ENCODE results near the gene FBP2.

The FBP2 gene
- long read RNA-seq: 0 reads

GRCh38 chr9:94593459-94594345 lies at the start of gene FBP2:
Gene FBP2, minus strand, starts transcription at chr9:94593824. Its CDS starts 98 bp downstream, at chr9:94593726.
- DNase-seq (ENCODE audit: low read depth in 1 of 2, low spot score in 1 of 2): no peak
- TF ChIP-seq POLR2AphosphoS5 (IDR thresholded peaks at IDR 0.05; ENCODE audit: low read depth) (no peak), CTCF (IDR thresholded peaks at IDR 0.05; ENCODE audit: insufficient read depth, low read length) (no peak), REST (IDR thresholded peaks at IDR 0.05; ENCODE audit: insufficient replicate concordance, low read depth) (no peak), GABPA (IDR thresholded peaks at IDR 0.05; ENCODE audit: low read depth) (no peak), SPI1 (IDR thresholded peaks at IDR 0.05; ENCODE audit: borderline replicate concordance, low read depth) (no peak)
- Histone ChIP-seq H3K27ac (replicated peaks) (no peak within 1 kb of the TSS), H3K27me3 (ENCODE audit: insufficient read depth, poor library complexity, severe bottlenecking) (no peaks in the 10 kb centered on the region), H3K4me3 (replicated peaks; ENCODE audit: insufficient read depth, low read length) (no peak within 1 kb of the TSS)

GRCh38 chr9:94643176-94643575 lies 49.6 kb upstream of the FBP2 start:
- Histone ChIP-seq H3K27me3 (ENCODE audit: insufficient read depth, poor library complexity, severe bottlenecking) (no peaks in the 10 kb centered on the region), H3K4me3 (replicated peaks; ENCODE audit: insufficient read depth, low read length) (no peak overlapping the region), H3K27ac (replicated peaks) (no peak overlapping the region)
- peak in 1 of 2 experiments; percentile 66 for DNase-seq (ENCODE audit: low read depth in 1 of 2, low spot score in 1 of 2)
- TF ChIP-seq SPI1 (IDR thresholded peaks at IDR 0.05; ENCODE audit: borderline replicate concordance, low read depth) (no peak), REST (IDR thresholded peaks at IDR 0.05; ENCODE audit: insufficient replicate concordance, low read depth) (no peak), GABPA (IDR thresholded peaks at IDR 0.05; ENCODE audit: low read depth) (no peak), CTCF (IDR thresholded peaks at IDR 0.05; ENCODE audit: insufficient read depth, low read length) (no peak), POLR2AphosphoS5 (IDR thresholded peaks at IDR 0.05; ENCODE audit: low read depth) (no peak)

GRCh38 chr9:94642501-94642900 lies 48.9 kb upstream of the FBP2 start:
- no peak for TF ChIP-seq CTCF (IDR thresholded peaks at IDR 0.05; ENCODE audit: insufficient read depth, low read length)
- TF ChIP-seq SPI1 (IDR thresholded peaks at IDR 0.05; ENCODE audit: borderline replicate concordance, low read depth): no peak
- TF ChIP-seq POLR2AphosphoS5 (IDR thresholded peaks at IDR 0.05; ENCODE audit: low read depth): no peak
- TF ChIP-seq REST (IDR thresholded peaks at IDR 0.05; ENCODE audit: insufficient replicate concordance, low read depth): no peak
- no peak for TF ChIP-seq GABPA (IDR thresholded peaks at IDR 0.05; ENCODE audit: low read depth)
- Histone ChIP-seq H3K27me3 (ENCODE audit: insufficient read depth, poor library complexity, severe bottlenecking) (no peaks in the 10 kb centered on the region), H3K4me3 (replicated peaks; ENCODE audit: insufficient read depth, low read length) (no peak overlapping the region), H3K27ac (replicated peaks) (no peak overlapping the region)
- no peak for DNase-seq (ENCODE audit: low read depth in 1 of 2, low spot score in 1 of 2)
